Endothelial cell of umbilical vein (primary cell): ENCODE results near the gene UNC5C. TPM values are rescaled to one million over a fixed set of nuclear protein-coding genes. Genes with fewer than 3 reads are reported as not detected.

ENCODE experiments used
- BruUV-seq: library from RNA; stranded (reverse); fragments of 400-500 nt; replicated peaks from 2 replicates; lab custom pipeline; 2021; lab: Mats Ljungman, UMichigan
- CTCF ChIA-PET: fragments of 300-600, 350-600 bp; sonication (Branson Sonifier 250); formaldehyde crosslinking; loops from one replicate; lab custom pipeline; 2021; ENCODE audit warnings: antibody characterized with exemption, inconsistent platforms; lab: Charles Lee
- POLR2A ChIA-PET: fragments of 300-600, 350-600 bp; sonication (Branson Sonifier 250); formaldehyde crosslinking; loops from one replicate; lab custom pipeline; 2021; ENCODE audit warnings: antibody characterized with exemption, inconsistent platforms; lab: Charles Lee
- DNase-seq: peaks from one replicate; pipeline ENCODE4 v3.0.0-alpha.2; 2011; ENCODE audit warnings: low read depth, low spot score
- FAIRE-seq: peaks from 2 replicates; lab custom pipeline; 2011; peaks lifted over from hg19 to GRCh38; lab: Jason Lieb, UNC
- H2AFZ ChIP-seq: 2 replicates; pipeline ENCODE4 v1.6.0; 2012; ENCODE audit warnings: low read depth, low read length, control low read depth, inconsistent platforms
- H3K27ac ChIP-seq: 2 replicates; pipeline ENCODE4 v1.5.1; 2011; ENCODE audit warnings: low read depth, mild to moderate bottlenecking, control low read depth, low read length, moderate library complexity; ENCODE audit not compliant: insufficient read depth
- H3K27me3 ChIP-seq, 2 experiments: 2 replicates each; pipeline versions ENCODE4 v1.6.0 to v1.6.1; 2011; ENCODE audit warnings: low read length in 2 of 2, mixed read lengths in 1 of 2; ENCODE audit not compliant: control insufficient read depth in 2 of 2, insufficient read depth in 2 of 2
- H3K36me3 ChIP-seq, 2 experiments: 2 replicates in 1 of 2; 3 replicates in 1 of 2; pipeline ENCODE4 v1.5.1; 2011; ENCODE audit warnings: low read length in 2 of 2, mild to moderate bottlenecking in 1 of 2, moderate library complexity in 1 of 2; ENCODE audit not compliant: control insufficient read depth in 2 of 2, insufficient read depth in 2 of 2; ENCODE audit errors: extremely low read depth in 1 of 2
- H3K4me1 ChIP-seq: 3 replicates; pipeline ENCODE4 v1.5.1; 2011; ENCODE audit warnings: mild to moderate bottlenecking, low read length; ENCODE audit not compliant: control insufficient read depth, insufficient read depth; ENCODE audit errors: extremely low read depth
- H3K4me2 ChIP-seq: 2 replicates; pipeline ENCODE4 v1.6.1; 2011; ENCODE audit warnings: low read length, control low read depth, mixed read lengths; ENCODE audit not compliant: insufficient read depth
- H3K4me3 ChIP-seq, 3 experiments: fragments of 200-600 bp in 1 of 3; sonication (generic), shearing (Covaris generic) in 1 of 3; replicated peaks in 1 of 3; 2 replicates each; pipeline ENCODE4 v1.5.1; 2011 to 2016; ENCODE audit warnings: control low read depth in 3 of 3, low read length in 3 of 3, mild to moderate bottlenecking in 2 of 3, inconsistent platforms in 1 of 3, low read depth in 1 of 3, moderate library complexity in 1 of 3; ENCODE audit not compliant: insufficient read depth in 1 of 3
- H3K79me2 ChIP-seq: 2 replicates; pipeline ENCODE4 v1.6.0; 2012; ENCODE audit warnings: low read length, inconsistent platforms; ENCODE audit not compliant: control insufficient read depth, insufficient read depth
- H3K9ac ChIP-seq: replicated peaks from 2 replicates; pipeline ENCODE3; 2011; ENCODE audit warnings: low read length, control low read depth; ENCODE audit not compliant: insufficient read depth; ENCODE audit errors: extremely low read depth
- H3K9me1 ChIP-seq: replicated peaks from 3 replicates; pipeline ENCODE4 v1.6.0; 2011; ENCODE audit warnings: mild to moderate bottlenecking, low read length; ENCODE audit not compliant: control insufficient read depth, insufficient read depth; ENCODE audit errors: extremely low read depth
- H3K9me3 ChIP-seq: replicated peaks from 2 replicates; pipeline ENCODE4 v1.5.1; 2012; ENCODE audit warnings: low read length, inconsistent platforms; ENCODE audit not compliant: control insufficient read depth, insufficient read depth
- H4K20me1 ChIP-seq: replicated peaks from 2 replicates; pipeline ENCODE3; 2011; ENCODE audit warnings: mild to moderate bottlenecking, low read length; ENCODE audit not compliant: control insufficient read depth, insufficient read depth; ENCODE audit errors: extremely low read depth
- CTCF ChIP-seq, 2 donors: IDR thresholded peaks; 1 replicate in 1 of 2; 2 replicates in 1 of 2; pipeline ENCODE4 v1.5.1; 2011; ENCODE audit warnings: low read length in 2 of 2, mild to moderate bottlenecking in 2 of 2, moderate library complexity in 2 of 2, control low read depth in 1 of 2, inconsistent platforms in 1 of 2, low read depth in 1 of 2; ENCODE audit not compliant: insufficient read depth in 1 of 2; ENCODE audit errors: extremely low read depth in 1 of 2
- EZH2 ChIP-seq: IDR thresholded peaks from 2 replicates; pipeline ENCODE4 v1.6.1; 2012; ENCODE audit warnings: borderline replicate concordance, low read depth, mild to moderate bottlenecking, moderate library complexity, low read length, inconsistent platforms; ENCODE audit not compliant: severe bottlenecking
- FOS ChIP-seq: IDR thresholded peaks from 2 replicates; pipeline ENCODE4 v1.6.1; 2011; ENCODE audit warnings: mild to moderate bottlenecking, low read length, moderate library complexity, borderline replicate concordance; ENCODE audit not compliant: insufficient read depth
- JUN ChIP-seq: IDR thresholded peaks from 2 replicates; pipeline ENCODE4 v1.6.1; 2011; ENCODE audit warnings: borderline replicate concordance, low read depth; ENCODE audit not compliant: insufficient read length, insufficient read depth
- MAX ChIP-seq: IDR thresholded peaks from 2 replicates; pipeline ENCODE4 v1.6.1; 2011; ENCODE audit not compliant: insufficient read depth, insufficient read length
- POLR2A ChIP-seq: IDR thresholded peaks from 2 replicates; pipeline ENCODE4 v1.6.1; 2012; ENCODE audit warnings: low read depth, mild to moderate bottlenecking, control low read depth, low read length
- POLR2AphosphoS5 ChIP-seq: IDR thresholded peaks from 2 replicates; pipeline ENCODE4 v1.6.1; 2012; ENCODE audit warnings: low read depth, mild to moderate bottlenecking, control low read depth, low read length, moderate library complexity; ENCODE audit not compliant: insufficient read depth
- dilution Hi-C: fragments of 300-500 bp; cut with MboI; formaldehyde crosslinking; loops from one replicate; pipeline ENCODE4 v1.15.0; 2019; ENCODE audit warnings: low sequenced_read_pairs; ENCODE audit not compliant: extremely low pct_ligation_motif_present
- intact Hi-C: fragments of 100-400 bp; cut with micrococcal nuclease; formaldehyde crosslinking; loops from one replicate; pipeline ENCODE4 v1.10.0; 2022
- polyA plus RNA-seq, 4 experiments: library from polyadenylated mRNA; depleted of rRNA in 3 of 4; stranded (reverse) in 3 of 4; unstranded in 1 of 4; fragments of >200 nt; gene quantifications; 2 replicates each; pipeline versions ENCODE4 v1.2.1 to v1.2.3, GENCODE V29; 2011 to 2012; ENCODE audit warnings: missing spikeins in 1 of 4
- total RNA-seq: library from RNA; stranded (reverse); gene quantifications from 2 replicates; pipeline ENCODE4 v1.2.3, GENCODE V29; 2021

Gene UNC5C
- total and polyA plus RNA-seq, 2 donors (not counting 3 experiments of a cell fraction or from before 2014, with no cell fraction given) = 0.44 to 0.53 TPM

GRCh38 chr4:95212692-95213091 is 336.1 kb downstream of the UNC5C start:
- Histone ChIP-seq H4K20me1 (no peaks in the 10 kb centered on the region), H3K27me3 (no peaks in the 10 kb centered on the region), H3K9ac (no peak overlapping the region), H3K9me3 (no peaks in the 10 kb centered on the region), H3K4me1 (no peaks in the 10 kb centered on the region), H2AFZ (no peak overlapping the region), H3K79me2 (no peaks in the 10 kb centered on the region), H3K4me2 (no peak overlapping the region), H3K9me1 (no peaks in the 10 kb centered on the region), H3K27ac (no peak overlapping the region), H3K4me3 (no peak overlapping the region), H3K36me3 (no peaks in the 10 kb centered on the region)
- FAIRE-seq (no peak), DNase-seq (no peak)
- TF ChIP-seq FOS = no peak
- no peak for TF ChIP-seq EZH2
- dilution Hi-C loops (no loop called here), intact Hi-C loops (no loop called here)
- ChIA-PET POLR2A (no interaction called here), CTCF (no interaction called here)
- no TSS peak for BruUV-seq

- no peak for TF ChIP-seq EZH2
- no peak for TF ChIP-seq POLR2AphosphoS5
- no peak for TF ChIP-seq MAX
- TF ChIP-seq POLR2A = no peak
- no peak for TF ChIP-seq JUN
- TF ChIP-seq CTCF (IDR thresholded peaks at IDR 0.05; ENCODE audit: extremely low read depth in 1 of 2, insufficient read depth in 1 of 2, low read depth in 1 of 2, low read length in 2 of 2) = no peak
- H3K36me3 ChIP-seq = no peaks in the 10 kb centered on the region
- H3K9ac ChIP-seq = no peak overlapping the region
- H3K4me2 ChIP-seq = no peak overlapping the region
- CTCF ChIA-PET = interaction anchor here (1.3 kb wide), 1 partner anchor 11 kb away, joined by 4 read pairs; no protein-coding TSS in a partner anchor
- BruUV-seq = no TSS peak
- no peaks in the 10 kb centered on the region for H3K27me3 ChIP-seq
- H3K27ac ChIP-seq = no peak overlapping the region
- FAIRE-seq = no peak
- POLR2A ChIA-PET = no interaction called here
- H3K9me1 ChIP-seq = no peaks in the 10 kb centered on the region
- H3K4me1 ChIP-seq = no peaks in the 10 kb centered on the region
- H4K20me1 ChIP-seq = no peaks in the 10 kb centered on the region
- dilution Hi-C loops (no loop called here), intact Hi-C loops (loop anchor here (5.0 kb wide), 1 partner anchor 92 kb away; no protein-coding TSS in a partner anchor)
- H2AFZ ChIP-seq = no peak overlapping the region
- no peaks in the 10 kb centered on the region for H3K9me3 ChIP-seq
- no peak for DNase-seq
- no peaks in the 10 kb centered on the region for H3K79me2 ChIP-seq
- no peak overlapping the region for H3K4me3 ChIP-seq
Observed at GRCh38 chr4:95209927-95210326, 338.8 kb downstream of the UNC5C start.
